Keratinocyte (primary cell): ENCODE measurements around the gene PNPLA8. TPM values are rescaled to one million over a fixed set of nuclear protein-coding genes. Genes with fewer than 3 reads are reported as not detected.

ENCODE experiments used
- DNase-seq: peaks from one replicate; pipeline ENCODE4 v3.0.0-alpha.2; 2011; ENCODE audit warnings: low read depth, missing footprints, low spot score
- FAIRE-seq: peaks from 2 replicates; lab custom pipeline; 2011; peaks lifted over from hg19 to GRCh38; lab: Jason Lieb, UNC
- H2AFZ ChIP-seq: 2 replicates; pipeline ENCODE4 v1.6.0; 2012; ENCODE audit warnings: low read length, control low read depth, inconsistent platforms; ENCODE audit not compliant: control insufficient read depth
- H3K27ac ChIP-seq: 2 replicates; pipeline ENCODE4 v1.5.1; 2011; ENCODE audit warnings: low read length; ENCODE audit not compliant: control insufficient read depth, insufficient read depth
- H3K27me3 ChIP-seq: 3 replicates; pipeline ENCODE4 v1.6.0; 2011; ENCODE audit warnings: low read length; ENCODE audit not compliant: control insufficient read depth, insufficient read depth; ENCODE audit errors: extremely low read depth
- H3K36me3 ChIP-seq, 2 experiments: 2 replicates in 1 of 2; 3 replicates in 1 of 2; pipeline ENCODE4 v1.5.1; 2011; ENCODE audit warnings: low read length in 2 of 2, mild to moderate bottlenecking in 1 of 2; ENCODE audit not compliant: control insufficient read depth in 2 of 2, insufficient read depth in 2 of 2; ENCODE audit errors: extremely low read depth in 1 of 2
- H3K4me1 ChIP-seq: 3 replicates; pipeline ENCODE4 v1.5.1; 2011; ENCODE audit warnings: low read length; ENCODE audit not compliant: control insufficient read depth, insufficient read depth; ENCODE audit errors: extremely low read depth
- H3K4me2 ChIP-seq: 3 replicates; pipeline ENCODE4 v1.6.0; 2011; ENCODE audit warnings: low read depth, low read length; ENCODE audit not compliant: control insufficient read depth, insufficient read depth; ENCODE audit errors: extremely low read depth
- H3K4me3 ChIP-seq, 3 experiments: fragments of 200-600 bp in 1 of 3; sonication (generic) in 1 of 3; 2 replicates in 2 of 3; 3 replicates in 1 of 3; pipeline ENCODE4 v1.5.1; 2011 to 2016; ENCODE audit warnings: low read length in 3 of 3, mild to moderate bottlenecking in 3 of 3, control low read depth in 2 of 3, inconsistent platforms in 1 of 3, low read depth in 1 of 3, mixed read lengths in 1 of 3, mixed run types in 1 of 3, moderate library complexity in 1 of 3; ENCODE audit not compliant: control insufficient read depth in 2 of 3, insufficient read depth in 2 of 3; ENCODE audit errors: extremely low read depth in 1 of 3
- H3K79me2 ChIP-seq: 2 replicates; pipeline ENCODE4 v1.6.0; 2012; ENCODE audit warnings: low read length; ENCODE audit not compliant: control insufficient read depth, insufficient read depth
- H3K9ac ChIP-seq: 3 replicates; pipeline ENCODE4 v1.6.0; 2011; ENCODE audit warnings: low read length; ENCODE audit not compliant: control insufficient read depth, insufficient read depth; ENCODE audit errors: extremely low read depth
- H3K9me1 ChIP-seq: 3 replicates; pipeline ENCODE4 v1.6.0; 2011; ENCODE audit warnings: low read length; ENCODE audit not compliant: control insufficient read depth, insufficient read depth; ENCODE audit errors: extremely low read depth
- H3K9me3 ChIP-seq: 2 replicates; pipeline ENCODE4 v1.5.1; 2012; ENCODE audit warnings: low read depth, low read length; ENCODE audit not compliant: control insufficient read depth
- H4K20me1 ChIP-seq: 3 replicates; pipeline ENCODE4 v1.6.0; 2011; ENCODE audit warnings: low read length; ENCODE audit not compliant: control insufficient read depth, insufficient read depth; ENCODE audit errors: extremely low read depth
- CTCF ChIP-seq, 3 experiments: IDR thresholded peaks in 1 of 3; conservative IDR thresholded peaks in 1 of 3; optimal IDR thresholded peaks in 1 of 3; 2 replicates in 2 of 3; 3 replicates in 1 of 3; pipeline versions ENCODE3 to v1.5.1; 2011; ENCODE audit warnings: low read length in 3 of 3, mild to moderate bottlenecking in 3 of 3, moderate library complexity in 2 of 3, control low read depth in 1 of 3, inconsistent platforms in 1 of 3; ENCODE audit not compliant: insufficient read depth in 2 of 3; ENCODE audit errors: extremely low read depth in 1 of 3
- EZH2 ChIP-seq: IDR thresholded peaks from one replicate; pipeline ENCODE4 v1.6.1; 2012; ENCODE audit warnings: inconsistent platforms, mild to moderate bottlenecking, low read length, moderate library complexity
- dilution Hi-C: fragments of 300-500 bp; cut with MboI; formaldehyde crosslinking; loops from one replicate; pipeline ENCODE4 v1.7.0; 2020; ENCODE audit warnings: low sequenced_read_pairs; ENCODE audit not compliant: extremely low pct_ligation_motif_present
- polyA plus RNA-seq, 5 experiments: library from polyadenylated mRNA; depleted of rRNA in 3 of 5; stranded (reverse) in 3 of 5; stranded (forward) in 1 of 5; unstranded in 1 of 5; fragments of >200 nt; gene quantifications; 1 replicate in 1 of 5; 2 replicates in 3 of 5; 3 replicates in 1 of 5; pipeline versions ENCODE4 v1.2.1 to v1.2.3, GENCODE V29; 2011 to 2012; ENCODE audit warnings: missing spikeins in 2 of 5, low read depth in 1 of 5, low replicate concordance in 1 of 5

PNPLA8 gene
- polyA plus RNA-seq, 1 donor (not counting 4 experiments of a cell fraction or from before 2014, with no cell fraction given) = 23.1 TPM

- H4K20me1 ChIP-seq = no peaks in the 10 kb centered on the region
- TF ChIP-seq CTCF (optimal IDR thresholded peaks at IDR 0.05 in 1 of 3, IDR thresholded peaks at IDR 0.05 in 1 of 3, conservative IDR thresholded peaks at IDR 0.05 in 1 of 3; ENCODE audit: extremely low read depth in 1 of 3, insufficient read depth in 2 of 3, low read length in 3 of 3) = no peak
- H3K9me3 ChIP-seq = no peaks in the 10 kb centered on the region
- no peak overlapping the region for H3K4me2 ChIP-seq
- no peak overlapping the region for H2AFZ ChIP-seq
- H3K4me3 ChIP-seq = no peak overlapping the region
- H3K79me2 ChIP-seq = no peaks in the 10 kb centered on the region
- H3K27me3 ChIP-seq = no peaks in the 10 kb centered on the region
- no peak overlapping the region for H3K9ac ChIP-seq
- dilution Hi-C loops = no loop called here
- H3K36me3 ChIP-seq = no peaks in the 10 kb centered on the region
- peaks cover 8% of the 10 kb centered on the region for H3K4me1 ChIP-seq
- no peak for DNase-seq
- no peak for FAIRE-seq
- H3K9me1 ChIP-seq = no peaks in the 10 kb centered on the region
- no peak overlapping the region for H3K27ac ChIP-seq
Measured at GRCh38 chr7:108430664-108431063, 95.3 kb downstream of the PNPLA8 start.

GRCh38 chr7:108427766-108428165 is 98.2 kb downstream of the PNPLA8 start:
- Histone ChIP-seq H3K27me3 (no peaks in the 10 kb centered on the region), H3K4me2 (no peak overlapping the region), H3K27ac (no peak overlapping the region), H3K9me3 (no peaks in the 10 kb centered on the region), H2AFZ (no peak overlapping the region), H3K4me1 (peaks cover 14% of the 10 kb centered on the region), H3K9me1 (no peaks in the 10 kb centered on the region), H3K79me2 (no peaks in the 10 kb centered on the region), H3K9ac (no peak overlapping the region), H3K4me3 (no peak overlapping the region), H4K20me1 (no peaks in the 10 kb centered on the region), H3K36me3 (no peaks in the 10 kb centered on the region)
- FAIRE-seq (no peak), DNase-seq (no peak)
- TF ChIP-seq CTCF (optimal IDR thresholded peaks at IDR 0.05 in 1 of 3, IDR thresholded peaks at IDR 0.05 in 1 of 3, conservative IDR thresholded peaks at IDR 0.05 in 1 of 3; ENCODE audit: extremely low read depth in 1 of 3, insufficient read depth in 2 of 3, low read length in 3 of 3) = no peak
- no peak for TF ChIP-seq EZH2
- dilution Hi-C loops = no loop called here
